SK-N-SH (cell line): ENCODE data around the gene ABCG1.

ENCODE experiments used
- CTCF ChIP-seq: fragments of 200-600 bp; sonication (generic); IDR thresholded peaks from 2 replicates; pipeline ENCODE4 v1.6.1; 2017; ENCODE audit warnings: antibody characterized with exemption, mild to moderate bottlenecking, moderate library complexity
- EP300 ChIP-seq, 2 experiments: IDR thresholded peaks; 2 replicates each; pipeline versions ENCODE4 v1.4.0 to v1.6.1; 2012; ENCODE audit warnings: borderline replicate concordance in 1 of 2, low read depth in 1 of 2, low read length in 1 of 2
- EZH2phosphoT487 ChIP-seq: fragments of 200-600 bp; sonication (generic); IDR thresholded peaks from 2 replicates; pipeline ENCODE4 v1.6.1; 2017; ENCODE audit warnings: low read depth, mixed run types, mild to moderate bottlenecking, antibody characterized with exemption, moderate library complexity, borderline replicate concordance
- FOSL2 ChIP-seq: IDR thresholded peaks from 2 replicates; pipeline ENCODE4 v1.4.0; 2012; ENCODE audit warnings: low read depth, mild to moderate bottlenecking, moderate library complexity, borderline replicate concordance
- FOXM1 ChIP-seq: IDR thresholded peaks from 2 replicates; pipeline ENCODE4 v1.4.0; 2012; ENCODE audit warnings: low read depth, mild to moderate bottlenecking
- IRF3 ChIP-seq: fragments of 150-350 bp; IDR thresholded peaks from 2 replicates; pipeline ENCODE4 v1.6.1; 2016; ENCODE audit warnings: mild to moderate bottlenecking, low read depth, low read length
- MAX ChIP-seq: IDR thresholded peaks from 2 replicates; pipeline ENCODE4 v1.4.0; 2012; ENCODE audit warnings: low read depth
- NRF1 ChIP-seq: IDR thresholded peaks from 2 replicates; pipeline ENCODE4 v1.6.1; 2012; ENCODE audit warnings: low read depth, mild to moderate bottlenecking, low read length
- POLR2AphosphoS5 ChIP-seq: IDR thresholded peaks from 2 replicates; pipeline ENCODE4 v1.6.1; 2012; ENCODE audit warnings: low read depth, low read length
- RAD21 ChIP-seq: IDR thresholded peaks from 2 replicates; pipeline ENCODE4 v1.6.1; 2012; ENCODE audit warnings: mild to moderate bottlenecking, low read length
- RCOR1 ChIP-seq: fragments of 150-350 bp; IDR thresholded peaks from 2 replicates; pipeline ENCODE4 v1.6.1; 2017; ENCODE audit warnings: antibody characterized with exemption, low read length
- REST ChIP-seq: IDR thresholded peaks from 2 replicates; pipeline ENCODE4 v1.6.1; 2012; ENCODE audit warnings: mild to moderate bottlenecking, low read depth, low read length, moderate library complexity
- SMC3 ChIP-seq: IDR thresholded peaks from 2 replicates; pipeline ENCODE4 v1.6.1; 2012; ENCODE audit warnings: low read depth, low read length, improper control_type of control experiment
- USF2 ChIP-seq: fragments of 150-350 bp; IDR thresholded peaks from 2 replicates; pipeline ENCODE4 v1.6.1; 2017; ENCODE audit warnings: antibody characterized with exemption, low read length, low read depth, borderline replicate concordance

GRCh38 chr21:42291003-42291750, 72.2 kb downstream of the ABCG1 start:
- TF ChIP-seq EZH2phosphoT487 (no peak), FOSL2 (no peak), REST (no peak), CTCF (no peak), EP300 (IDR thresholded peaks at IDR 0.05; ENCODE audit: borderline replicate concordance in 1 of 2, low read depth in 1 of 2, low read length in 1 of 2) (no peak), SMC3 (no peak), NRF1 (no peak), USF2 (no peak), RAD21 (no peak), MAX (no peak), FOXM1 (no peak), IRF3 (no peak), RCOR1 (no peak), POLR2AphosphoS5 (no peak)
